ENCODE data around the gene ISCA2. TPM values are rescaled to one million over a fixed set of nuclear protein-coding genes. Genes with fewer than 3 reads are reported as not detected.
"Not testable (repeated sequence)": the region's sequence is repeated elsewhere in the genome, so short reads cannot be mapped to it uniquely, and the experiment has no call there.

The ISCA2 gene
- 10.9 and 20.1 TPM in 2 replicates for total RNA-seq (2012; rRNA removed)

GRCh38 chr14:74493343-74494261 lies at the start of gene ISCA2:
TSS of gene ISCA2 (plus strand) at chr14:74493765. CDS start at chr14:74493775, 10 bp downstream.
- peak within 1 kb of the TSS; percentile 99 for H3K4me3 ChIP-seq (ENCODE audit: low read length)
- H3K9me3 ChIP-seq (replicated peaks; ENCODE audit: low read length) = no peaks in the 10 kb centered on the region
- H3K4me2 ChIP-seq (ENCODE audit: low read length) = peak within 1 kb of the TSS; percentile 96
- H3K27me3 ChIP-seq (ENCODE audit: control insufficient read depth, insufficient read depth, low read length) = no peaks in the 10 kb centered on the region
- H3K9ac ChIP-seq (ENCODE audit: low read depth, low read length) = peak within 1 kb of the TSS; percentile 95
- peaks cover 32% of the 10 kb centered on the region for H3K4me1 ChIP-seq (ENCODE audit: control insufficient read depth, insufficient read depth, low read length)
- H3K36me3 ChIP-seq (ENCODE audit: insufficient read depth, low read length) = peaks cover 5% of the 10 kb centered on the region

GRCh38 chr14:74444866-74445265 lies 48.7 kb upstream of the ISCA2 start:
- Histone ChIP-seq H3K4me1 (ENCODE audit: control insufficient read depth, insufficient read depth, low read length) (no peaks in the 10 kb centered on the region), H3K36me3 (ENCODE audit: insufficient read depth, low read length) (no peaks in the 10 kb centered on the region), H3K4me3 (ENCODE audit: low read length) (no peak overlapping the region), H3K4me2 (ENCODE audit: low read length) (no peak overlapping the region), H3K9me3 (replicated peaks; ENCODE audit: low read length) (no peaks in the 10 kb centered on the region), H3K27me3 (ENCODE audit: control insufficient read depth, insufficient read depth, low read length) (peaks cover 73% of the 10 kb centered on the region), H3K9ac (ENCODE audit: low read depth, low read length) (no peak overlapping the region)

- H3K4me1 ChIP-seq (ENCODE audit: control insufficient read depth, insufficient read depth, low read length); H3K9me3 ChIP-seq (replicated peaks; ENCODE audit: low read length); H3K9ac ChIP-seq (ENCODE audit: low read depth, low read length); H3K4me3 ChIP-seq (ENCODE audit: low read length); H3K36me3 ChIP-seq (ENCODE audit: insufficient read depth, low read length); H3K4me2 ChIP-seq (ENCODE audit: low read length): not testable (repeated sequence)
- H3K27me3 ChIP-seq (ENCODE audit: control insufficient read depth, insufficient read depth, low read length) = peaks cover 69% of the 10 kb centered on the region
Observed at GRCh38 chr14:74454397-74454796, 39.2 kb upstream of the ISCA2 start.

GRCh38 chr14:74456684-74457564 lies 36.6 kb upstream of the ISCA2 start:
- Histone ChIP-seq H3K4me2 (ENCODE audit: low read length) (no peak overlapping the region), H3K9me3 (replicated peaks; ENCODE audit: low read length) (no peaks in the 10 kb centered on the region), H3K4me1 (ENCODE audit: control insufficient read depth, insufficient read depth, low read length) (peaks cover 5% of the 10 kb centered on the region), H3K27me3 (ENCODE audit: control insufficient read depth, insufficient read depth, low read length) (peaks cover 54% of the 10 kb centered on the region), H3K4me3 (ENCODE audit: low read length) (no peak overlapping the region), H3K9ac (ENCODE audit: low read depth, low read length) (no peak overlapping the region), H3K36me3 (ENCODE audit: insufficient read depth, low read length) (no peaks in the 10 kb centered on the region)

GRCh38 chr14:74457565-74457895 lies 36.0 kb upstream of the ISCA2 start:
- H3K4me3 ChIP-seq (ENCODE audit: low read length) = no peak overlapping the region
- no peak overlapping the region for H3K9ac ChIP-seq (ENCODE audit: low read depth, low read length)
- peaks cover 5% of the 10 kb centered on the region for H3K4me1 ChIP-seq (ENCODE audit: control insufficient read depth, insufficient read depth, low read length)
- no peak overlapping the region for H3K4me2 ChIP-seq (ENCODE audit: low read length)
- H3K27me3 ChIP-seq (ENCODE audit: control insufficient read depth, insufficient read depth, low read length) = peaks cover 55% of the 10 kb centered on the region
- no peaks in the 10 kb centered on the region for H3K36me3 ChIP-seq (ENCODE audit: insufficient read depth, low read length)
- no peaks in the 10 kb centered on the region for H3K9me3 ChIP-seq (replicated peaks; ENCODE audit: low read length)

- no peak overlapping the region for H3K4me3 ChIP-seq (ENCODE audit: low read length)
- no peak overlapping the region for H3K9ac ChIP-seq (ENCODE audit: low read depth, low read length)
- H3K4me2 ChIP-seq (ENCODE audit: low read length) = no peak overlapping the region
- peaks cover 5% of the 10 kb centered on the region for H3K4me1 ChIP-seq (ENCODE audit: control insufficient read depth, insufficient read depth, low read length)
- no peaks in the 10 kb centered on the region for H3K9me3 ChIP-seq (replicated peaks; ENCODE audit: low read length)
- H3K36me3 ChIP-seq (ENCODE audit: insufficient read depth, low read length) = no peaks in the 10 kb centered on the region
- peaks cover 68% of the 10 kb centered on the region for H3K27me3 ChIP-seq (ENCODE audit: control insufficient read depth, insufficient read depth, low read length)
Observed at GRCh38 chr14:74459289-74459946, 34.1 kb upstream of the ISCA2 start.

- peaks cover 5% of the 10 kb centered on the region for H3K4me1 ChIP-seq (ENCODE audit: control insufficient read depth, insufficient read depth, low read length)
- H3K36me3 ChIP-seq (ENCODE audit: insufficient read depth, low read length) = no peaks in the 10 kb centered on the region
- no peak overlapping the region for H3K9ac ChIP-seq (ENCODE audit: low read depth, low read length)
- no peak overlapping the region for H3K4me2 ChIP-seq (ENCODE audit: low read length)
- no peaks in the 10 kb centered on the region for H3K9me3 ChIP-seq (replicated peaks; ENCODE audit: low read length)
- H3K4me3 ChIP-seq (ENCODE audit: low read length) = no peak overlapping the region
- peaks cover 66% of the 10 kb centered on the region for H3K27me3 ChIP-seq (ENCODE audit: control insufficient read depth, insufficient read depth, low read length)
Observed at GRCh38 chr14:74459976-74460375, 33.6 kb upstream of the ISCA2 start.

- Histone ChIP-seq H3K4me2 (ENCODE audit: low read length) (no peak overlapping the region), H3K9me3 (replicated peaks; ENCODE audit: low read length) (no peaks in the 10 kb centered on the region), H3K27me3 (ENCODE audit: control insufficient read depth, insufficient read depth, low read length) (peaks cover 50% of the 10 kb centered on the region), H3K4me3 (ENCODE audit: low read length) (no peak overlapping the region), H3K9ac (ENCODE audit: low read depth, low read length) (no peak overlapping the region), H3K4me1 (ENCODE audit: control insufficient read depth, insufficient read depth, low read length) (peaks cover 5% of the 10 kb centered on the region), H3K36me3 (ENCODE audit: insufficient read depth, low read length) (no peaks in the 10 kb centered on the region)
Observed at GRCh38 chr14:74462993-74463392, 30.6 kb upstream of the ISCA2 start.

GRCh38 chr14:74463697-74464096 lies 29.9 kb upstream of the ISCA2 start:
- H3K4me2 ChIP-seq (ENCODE audit: low read length) = no peak overlapping the region
- H3K9ac ChIP-seq (ENCODE audit: low read depth, low read length) = no peak overlapping the region
- peaks cover 48% of the 10 kb centered on the region for H3K27me3 ChIP-seq (ENCODE audit: control insufficient read depth, insufficient read depth, low read length)
- peaks cover 5% of the 10 kb centered on the region for H3K4me1 ChIP-seq (ENCODE audit: control insufficient read depth, insufficient read depth, low read length)
- no peak overlapping the region for H3K4me3 ChIP-seq (ENCODE audit: low read length)
- no peaks in the 10 kb centered on the region for H3K9me3 ChIP-seq (replicated peaks; ENCODE audit: low read length)
- no peaks in the 10 kb centered on the region for H3K36me3 ChIP-seq (ENCODE audit: insufficient read depth, low read length)

- Histone ChIP-seq H3K27me3 (ENCODE audit: control insufficient read depth, insufficient read depth, low read length) (peaks cover 44% of the 10 kb centered on the region), H3K4me1 (ENCODE audit: control insufficient read depth, insufficient read depth, low read length) (peaks cover 3% of the 10 kb centered on the region), H3K36me3 (ENCODE audit: insufficient read depth, low read length) (no peaks in the 10 kb centered on the region), H3K9me3 (replicated peaks; ENCODE audit: low read length) (no peaks in the 10 kb centered on the region), H3K9ac (ENCODE audit: low read depth, low read length) (no peak overlapping the region), H3K4me2 (ENCODE audit: low read length) (no peak overlapping the region), H3K4me3 (ENCODE audit: low read length) (no peak overlapping the region)
Observed at GRCh38 chr14:74464785-74465184, 28.8 kb upstream of the ISCA2 start.

- Histone ChIP-seq H3K36me3 (ENCODE audit: insufficient read depth, low read length) (no peaks in the 10 kb centered on the region), H3K4me2 (ENCODE audit: low read length) (no peak overlapping the region), H3K9me3 (replicated peaks; ENCODE audit: low read length) (no peaks in the 10 kb centered on the region), H3K4me3 (ENCODE audit: low read length) (no peak overlapping the region), H3K4me1 (ENCODE audit: control insufficient read depth, insufficient read depth, low read length) (no peaks in the 10 kb centered on the region), H3K27me3 (ENCODE audit: control insufficient read depth, insufficient read depth, low read length) (peaks cover 44% of the 10 kb centered on the region), H3K9ac (ENCODE audit: low read depth, low read length) (no peak overlapping the region)
Observed at GRCh38 chr14:74465335-74465734, 28.2 kb upstream of the ISCA2 start.
